Activated naive CD8-positive, alpha-beta T cell (primary cell): ENCODE measurements around the gene LENG1.

ENCODE experiments used
- H3K27ac Mint-ChIP-seq: one replicate; pipeline ENCODE4 v1.8.0; 2021; ENCODE audit warnings: mixed read lengths
- H3K27me3 Mint-ChIP-seq: one replicate; pipeline ENCODE4 v1.8.0; 2021; ENCODE audit warnings: mixed read lengths
- H3K36me3 Mint-ChIP-seq: one replicate; pipeline ENCODE4 v1.8.0; 2021; ENCODE audit warnings: mixed read lengths
- H3K4me1 Mint-ChIP-seq: one replicate; pipeline ENCODE4 v1.8.0; 2021; ENCODE audit warnings: low read depth, mixed read lengths
- H3K4me3 Mint-ChIP-seq: one replicate; pipeline ENCODE4 v1.8.0; 2021; ENCODE audit warnings: mild to moderate bottlenecking, mixed read lengths
- H3K9me3 Mint-ChIP-seq: one replicate; pipeline ENCODE4 v1.8.0; 2021; ENCODE audit warnings: low read depth, mixed read lengths

LENG1 gene

GRCh38 chr19:54145541-54146158 is 13.9 kb downstream of the LENG1 start:
- H3K4me1 Mint-ChIP-seq, result peaks cover 18% of the 10 kb centered on the region
- peaks cover 3% of the 10 kb centered on the region for H3K36me3 Mint-ChIP-seq
- H3K27me3 Mint-ChIP-seq, result no peaks in the 10 kb centered on the region
- H3K27ac Mint-ChIP-seq, result no peak overlapping the region
- H3K4me3 Mint-ChIP-seq, result no peak overlapping the region
- no peaks in the 10 kb centered on the region for H3K9me3 Mint-ChIP-seq

- Mint-ChIP-seq H3K9me3 (no peaks in the 10 kb centered on the region), H3K4me1 (peaks cover 32% of the 10 kb centered on the region), H3K36me3 (peaks cover 3% of the 10 kb centered on the region), H3K27ac (no peak overlapping the region), H3K27me3 (no peaks in the 10 kb centered on the region), H3K4me3 (no peak overlapping the region)
Observed at GRCh38 chr19:54142166-54142780, 17.2 kb downstream of the LENG1 start.

- Mint-ChIP-seq H3K27ac (peak overlapping the region; percentile 61), H3K4me1 (peaks cover 38% of the 10 kb centered on the region), H3K4me3 (no peak overlapping the region), H3K9me3 (no peaks in the 10 kb centered on the region), H3K27me3 (no peaks in the 10 kb centered on the region), H3K36me3 (no peaks in the 10 kb centered on the region)
Observed at GRCh38 chr19:54141356-54141755, 18.2 kb downstream of the LENG1 start.

GRCh38 chr19:54138489-54139256 is 20.8 kb downstream of the LENG1 start:
- Mint-ChIP-seq H3K9me3 (no peaks in the 10 kb centered on the region), H3K36me3 (no peaks in the 10 kb centered on the region), H3K4me3 (peak overlapping the region; percentile 94), H3K27ac (peak overlapping the region; percentile 96), H3K27me3 (no peaks in the 10 kb centered on the region), H3K4me1 (peaks cover 45% of the 10 kb centered on the region)

GRCh38 chr19:54137699-54138488 is 21.6 kb downstream of the LENG1 start, which contains the start of gene CNOT3:
Gene CNOT3, plus strand, starts transcription at chr19:54137762. Its CDS starts 5,217 bp downstream, at chr19:54142979.
- Mint-ChIP-seq H3K9me3 (no peaks in the 10 kb centered on the region), H3K4me1 (peaks cover 45% of the 10 kb centered on the region)

GRCh38 chr19:54136864-54137698 is 22.4 kb downstream of the LENG1 start:
- peaks cover 45% of the 10 kb centered on the region for H3K4me1 Mint-ChIP-seq
- H3K27ac Mint-ChIP-seq, result peak overlapping the region; percentile 90
- no peaks in the 10 kb centered on the region for H3K36me3 Mint-ChIP-seq
- no peaks in the 10 kb centered on the region for H3K27me3 Mint-ChIP-seq
- H3K9me3 Mint-ChIP-seq, result no peaks in the 10 kb centered on the region
- peak overlapping the region; percentile 89 for H3K4me3 Mint-ChIP-seq

More at GRCh38 chr19:54137699-54138488, 21.6 kb downstream of the LENG1 start, which contains the start of gene CNOT3:
- no peaks in the 10 kb centered on the region for H3K36me3 Mint-ChIP-seq
- H3K4me3 Mint-ChIP-seq, result peak within 1 kb of the TSS; percentile 94
- H3K27me3 Mint-ChIP-seq, result no peaks in the 10 kb centered on the region
- H3K27ac Mint-ChIP-seq, result peak within 1 kb of the TSS; percentile 96

GRCh38 chr19:54136086-54136863 is 23.2 kb downstream of the LENG1 start:
- Mint-ChIP-seq H3K27ac (peak overlapping the region; percentile 76), H3K9me3 (no peaks in the 10 kb centered on the region), H3K36me3 (peaks cover 2% of the 10 kb centered on the region), H3K27me3 (no peaks in the 10 kb centered on the region), H3K4me1 (peaks cover 38% of the 10 kb centered on the region), H3K4me3 (peak overlapping the region; percentile 89)

- Mint-ChIP-seq H3K9me3 (no peaks in the 10 kb centered on the region), H3K4me3 (no peak overlapping the region), H3K27me3 (no peaks in the 10 kb centered on the region), H3K27ac (no peak overlapping the region), H3K4me1 (peaks cover 21% of the 10 kb centered on the region), H3K36me3 (peaks cover 2% of the 10 kb centered on the region)
Observed at GRCh38 chr19:54133957-54134590, 25.4 kb downstream of the LENG1 start.

- Mint-ChIP-seq H3K9me3 (no peaks in the 10 kb centered on the region), H3K27ac (no peak overlapping the region), H3K36me3 (peaks cover 2% of the 10 kb centered on the region), H3K27me3 (no peaks in the 10 kb centered on the region), H3K4me3 (no peak overlapping the region), H3K4me1 (peaks cover 15% of the 10 kb centered on the region)
Observed at GRCh38 chr19:54133312-54133956, 26.1 kb downstream of the LENG1 start.

- Mint-ChIP-seq H3K36me3 (peaks cover 2% of the 10 kb centered on the region), H3K4me1 (peaks cover 3% of the 10 kb centered on the region), H3K27ac (no peak overlapping the region), H3K27me3 (no peaks in the 10 kb centered on the region), H3K4me3 (no peak overlapping the region), H3K9me3 (no peaks in the 10 kb centered on the region)
Observed at GRCh38 chr19:54129617-54129996, 29.9 kb downstream of the LENG1 start.

- no peaks in the 10 kb centered on the region for H3K27me3 Mint-ChIP-seq
- H3K9me3 Mint-ChIP-seq, result no peaks in the 10 kb centered on the region
- no peak overlapping the region for H3K27ac Mint-ChIP-seq
- H3K4me1 Mint-ChIP-seq, result no peaks in the 10 kb centered on the region
- H3K4me3 Mint-ChIP-seq, result no peak overlapping the region
- H3K36me3 Mint-ChIP-seq, result peaks cover 2% of the 10 kb centered on the region
Observed at GRCh38 chr19:54128796-54129616, 30.5 kb downstream of the LENG1 start.

GRCh38 chr19:54128441-54128725 is 31.1 kb downstream of the LENG1 start:
- H3K27me3 Mint-ChIP-seq, result no peaks in the 10 kb centered on the region
- H3K4me3 Mint-ChIP-seq, result no peak overlapping the region
- no peak overlapping the region for H3K27ac Mint-ChIP-seq
- H3K9me3 Mint-ChIP-seq, result no peaks in the 10 kb centered on the region
- H3K4me1 Mint-ChIP-seq, result no peaks in the 10 kb centered on the region
- H3K36me3 Mint-ChIP-seq, result peaks cover 2% of the 10 kb centered on the region
